GM23248 (cell line): ENCODE measurements around the gene IQCK.

Experiments
- EZH2 ChIP-seq: fragments of 200-600 bp; sonication (generic); IDR thresholded peaks from 2 replicates; pipeline ENCODE4 v1.6.1; 2018; ENCODE audit warnings: antibody characterized with exemption, mild to moderate bottlenecking; ENCODE audit not compliant: insufficient read depth, poor library complexity, severe bottlenecking
- EZH2phosphoT487 ChIP-seq: fragments of 200-600 bp; sonication (generic); IDR thresholded peaks from 2 replicates; pipeline ENCODE4 v1.6.1; 2018; ENCODE audit warnings: antibody characterized with exemption, moderate library complexity, mild to moderate bottlenecking, low read depth; ENCODE audit not compliant: insufficient read depth

GRCh38 chr16:19766554-19766884 is 48.4 kb downstream of the IQCK start:
- no peak for TF ChIP-seq EZH2
- TF ChIP-seq EZH2phosphoT487: no peak
